ENCODE results near the gene SIPA1L3.

DNA sequence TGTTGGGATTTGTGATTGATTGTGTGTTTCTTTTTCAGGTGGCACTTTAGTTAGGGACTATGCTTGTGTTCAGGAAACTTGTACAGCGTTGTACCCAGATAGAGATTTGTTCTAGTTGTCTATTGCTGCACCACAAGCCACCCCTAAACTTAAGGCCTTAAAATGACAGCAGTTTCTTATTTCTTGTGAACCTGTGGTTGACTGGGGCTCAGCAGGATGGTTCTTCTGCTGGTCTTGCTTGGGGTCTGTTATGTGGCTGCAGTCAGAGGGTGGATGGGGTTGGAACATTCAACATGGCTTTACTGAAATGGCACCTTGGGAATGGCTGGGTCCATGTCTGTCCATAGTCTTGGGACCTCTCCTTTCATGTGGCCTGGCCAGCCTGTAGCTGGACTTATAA lies 28.3 kb downstream of the SIPA1L3 start:
- TF ChIP-seq EZH2phosphoT487 (IDR thresholded peaks at IDR 0.05; ENCODE audit: low read depth, severe bottlenecking, unreplicated experiment): no peak
- TF ChIP-seq, protein P1, sequence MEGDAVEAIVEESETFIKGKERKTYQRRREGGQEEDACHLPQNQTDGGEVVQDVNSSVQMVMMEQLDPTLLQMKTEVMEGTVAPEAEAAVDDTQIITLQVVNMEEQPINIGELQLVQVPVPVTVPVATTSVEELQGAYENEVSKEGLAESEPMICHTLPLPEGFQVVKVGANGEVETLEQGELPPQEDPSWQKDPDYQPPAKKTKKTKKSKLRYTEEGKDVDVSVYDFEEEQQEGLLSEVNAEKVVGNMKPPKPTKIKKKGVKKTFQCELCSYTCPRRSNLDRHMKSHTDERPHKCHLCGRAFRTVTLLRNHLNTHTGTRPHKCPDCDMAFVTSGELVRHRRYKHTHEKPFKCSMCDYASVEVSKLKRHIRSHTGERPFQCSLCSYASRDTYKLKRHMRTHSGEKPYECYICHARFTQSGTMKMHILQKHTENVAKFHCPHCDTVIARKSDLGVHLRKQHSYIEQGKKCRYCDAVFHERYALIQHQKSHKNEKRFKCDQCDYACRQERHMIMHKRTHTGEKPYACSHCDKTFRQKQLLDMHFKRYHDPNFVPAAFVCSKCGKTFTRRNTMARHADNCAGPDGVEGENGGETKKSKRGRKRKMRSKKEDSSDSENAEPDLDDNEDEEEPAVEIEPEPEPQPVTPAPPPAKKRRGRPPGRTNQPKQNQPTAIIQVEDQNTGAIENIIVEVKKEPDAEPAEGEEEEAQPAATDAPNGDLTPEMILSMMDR (IDR thresholded peaks at IDR 0.05; ENCODE audit: poor library complexity): no peak
- no peak for TF ChIP-seq EZH2 (IDR thresholded peaks at IDR 0.05; ENCODE audit: borderline replicate concordance)
